ENCODE measurements around the gene SLC10A2.

The SLC10A2 gene

DNA sequence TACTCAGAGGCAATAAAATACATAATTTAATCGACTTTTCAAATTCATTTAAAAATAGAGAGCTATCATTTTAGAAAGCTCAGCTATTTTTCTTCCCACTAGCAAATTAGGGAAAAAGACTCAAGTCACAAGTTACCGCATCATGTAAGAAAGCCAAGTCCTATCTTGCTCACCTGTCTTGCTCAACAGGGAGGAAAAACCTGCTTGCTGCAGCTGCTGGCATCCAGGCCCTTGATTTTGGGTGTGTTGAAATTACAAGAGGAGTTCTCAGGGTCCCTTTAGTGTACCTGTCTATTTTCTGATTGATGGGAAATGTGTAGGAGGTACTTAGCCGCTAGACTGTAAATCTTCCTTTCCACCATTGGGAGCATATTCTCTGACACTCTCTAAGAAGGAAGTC, 22.2 kb downstream of the SLC10A2 start:
- DNase-seq: no peak

DNA sequence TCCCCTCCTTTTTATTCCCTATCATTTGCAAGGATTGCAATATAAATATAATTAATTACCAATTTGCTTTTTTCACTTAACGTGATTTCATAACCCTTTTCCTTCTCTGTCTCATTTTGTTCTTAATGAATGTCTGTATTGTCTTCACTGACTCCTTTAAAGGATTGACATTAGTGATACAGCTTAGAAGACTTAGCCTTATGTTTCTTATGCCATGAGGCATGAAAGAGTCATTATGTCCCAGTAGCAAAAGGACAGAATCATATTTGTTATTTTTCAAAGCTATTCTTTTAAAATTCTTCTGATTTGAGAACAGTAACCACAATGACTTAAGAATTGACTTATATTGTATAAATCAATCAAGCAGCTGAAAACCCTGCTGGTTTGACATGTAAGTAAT, 26.2 kb downstream of the SLC10A2 start:
- no peak for DNase-seq

DNA sequence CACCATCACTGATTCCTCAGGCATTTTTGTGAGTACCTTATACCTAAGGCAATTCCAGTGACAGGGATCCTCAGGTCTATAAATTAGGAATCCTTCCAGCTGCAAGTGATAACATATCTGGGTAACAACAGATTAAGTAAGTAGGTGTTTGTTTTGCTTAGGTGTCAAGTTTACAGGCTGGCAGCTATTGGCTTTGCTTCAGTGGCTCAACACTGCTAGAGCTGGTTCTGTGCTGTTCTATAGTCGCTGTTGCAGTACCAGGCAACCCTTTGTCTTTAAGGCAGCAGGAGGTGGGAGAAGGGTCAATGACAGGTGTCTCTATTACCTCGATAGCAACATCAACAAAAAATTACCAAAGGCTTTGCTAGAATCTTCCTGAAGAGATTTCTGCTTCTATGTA, 27.0 kb downstream of the SLC10A2 start:
- no peak for DNase-seq

DNA sequence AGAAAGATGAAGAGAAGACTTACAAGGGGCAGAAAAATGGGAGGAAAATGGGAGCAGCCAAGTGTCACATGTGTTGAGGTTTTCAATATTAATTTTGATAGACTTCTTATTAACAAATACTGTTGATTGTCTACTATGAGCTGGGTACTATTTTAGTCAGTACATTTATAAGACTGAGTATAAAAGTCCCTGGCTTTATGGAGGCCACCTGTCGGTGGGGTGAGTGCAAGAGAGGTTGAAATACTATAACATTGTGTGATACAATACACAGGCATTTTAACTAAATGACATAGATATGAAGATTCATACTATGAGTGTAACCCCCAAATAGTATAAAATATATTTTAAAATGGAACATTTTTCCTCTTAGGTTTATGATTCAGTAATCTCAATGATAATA, 29.9 kb downstream of the SLC10A2 start:
- no peak for DNase-seq

DNA sequence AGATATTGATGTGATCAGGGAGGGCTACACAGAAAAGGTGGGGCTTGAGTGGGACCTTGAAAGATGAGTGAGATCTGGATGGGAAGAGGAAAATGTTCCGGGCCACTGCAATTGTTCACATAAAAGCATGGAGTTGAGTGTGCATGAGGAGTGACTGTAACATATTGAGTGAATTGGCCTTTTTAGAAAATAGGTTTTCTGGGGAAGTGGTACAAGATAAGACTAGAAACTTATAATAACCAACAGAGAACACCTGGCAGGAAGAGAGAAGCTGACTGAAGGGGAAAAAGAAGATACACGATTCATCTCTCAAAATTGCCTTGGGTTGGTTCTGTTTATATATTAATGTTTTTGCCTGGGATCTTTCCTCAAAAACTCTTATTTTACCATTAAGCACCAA, 32.2 kb downstream of the SLC10A2 start:
- no peak for DNase-seq

DNA sequence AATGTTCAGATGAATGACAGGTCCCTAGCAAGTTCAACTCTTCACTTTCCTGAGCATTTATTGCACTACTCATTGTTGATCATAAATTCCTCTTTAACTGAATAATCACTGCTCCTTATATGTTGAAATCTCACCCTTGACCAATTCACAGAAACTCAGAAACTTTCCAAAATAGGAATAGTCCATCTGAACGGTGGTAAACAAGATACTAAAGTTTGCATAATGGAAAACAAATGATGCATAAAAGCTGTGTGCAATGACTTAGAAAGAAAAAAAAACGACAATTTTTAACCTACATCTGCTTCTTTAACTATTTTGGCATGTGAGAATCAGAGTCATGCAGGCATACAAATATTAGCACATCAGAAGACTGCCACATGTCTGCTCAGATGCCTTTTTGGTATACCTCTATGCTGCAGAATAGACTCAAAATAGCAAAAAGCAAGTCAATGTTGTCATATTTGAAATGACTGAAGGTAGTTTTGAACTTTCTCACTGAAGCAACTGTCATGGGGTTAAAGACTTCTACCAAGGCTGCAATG, 34.8 kb downstream of the SLC10A2 start:
- DNase-seq: peak; percentile 17

DNA sequence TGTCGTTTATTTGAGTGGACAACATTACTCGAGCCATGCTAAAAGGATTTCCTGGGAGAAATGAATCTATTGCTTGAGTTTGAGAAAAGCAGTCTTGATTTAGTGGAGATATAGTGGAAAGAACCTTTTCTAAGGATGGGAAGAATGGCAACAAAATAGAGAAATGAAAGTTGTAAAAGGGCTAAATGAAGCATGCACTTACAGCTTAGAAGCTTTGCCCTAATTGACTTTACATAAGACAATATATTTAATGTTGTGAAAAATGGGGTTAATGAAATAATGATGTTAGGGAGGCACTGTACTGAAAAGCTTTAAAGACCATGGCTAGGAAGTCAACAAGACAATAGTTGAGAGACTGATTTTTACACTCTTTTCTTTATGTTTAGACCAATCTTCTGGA, 35.4 kb downstream of the SLC10A2 start:
- no peak for DNase-seq

DNA sequence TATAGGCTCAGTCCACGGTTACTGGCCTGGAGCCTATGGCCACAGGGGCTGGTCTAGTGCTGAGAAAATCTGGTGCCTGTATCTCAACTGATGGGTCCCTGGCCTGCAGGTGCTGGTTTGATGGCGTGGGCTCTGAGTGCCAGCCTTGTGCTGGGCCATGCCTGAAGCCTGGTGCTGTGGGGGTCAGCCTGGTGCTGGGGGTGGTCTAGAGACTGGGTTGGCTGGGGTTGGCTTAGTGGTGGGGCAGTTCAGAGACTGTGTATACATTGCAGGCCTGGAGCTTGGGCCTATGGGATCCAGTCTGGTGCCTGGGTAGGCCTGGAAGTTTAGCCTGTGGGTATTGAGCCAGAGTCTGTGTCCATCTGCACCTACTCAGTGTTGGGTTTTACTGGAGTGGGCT, 36.4 kb downstream of the SLC10A2 start:
- no peak for DNase-seq

DNA sequence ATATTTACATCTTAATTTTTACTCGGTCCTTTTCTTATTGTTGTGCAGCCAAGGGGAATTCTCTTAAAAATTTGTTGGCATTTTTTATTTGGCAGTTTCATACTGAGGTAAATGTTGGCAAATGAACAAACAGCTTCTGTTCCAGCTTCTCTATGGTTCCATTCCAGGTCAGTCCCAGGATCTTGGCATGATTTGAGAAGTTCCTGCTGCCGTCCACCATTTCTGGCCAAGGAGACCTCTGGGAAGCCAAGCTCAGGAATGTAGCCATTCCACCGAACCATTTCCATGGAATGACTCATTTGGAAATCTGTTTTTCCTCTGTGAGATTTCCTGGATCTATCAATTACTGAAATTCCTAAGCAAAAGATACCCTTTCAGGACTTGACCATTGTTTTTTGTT, 43.9 kb downstream of the SLC10A2 start:
- no peak for DNase-seq

DNA sequence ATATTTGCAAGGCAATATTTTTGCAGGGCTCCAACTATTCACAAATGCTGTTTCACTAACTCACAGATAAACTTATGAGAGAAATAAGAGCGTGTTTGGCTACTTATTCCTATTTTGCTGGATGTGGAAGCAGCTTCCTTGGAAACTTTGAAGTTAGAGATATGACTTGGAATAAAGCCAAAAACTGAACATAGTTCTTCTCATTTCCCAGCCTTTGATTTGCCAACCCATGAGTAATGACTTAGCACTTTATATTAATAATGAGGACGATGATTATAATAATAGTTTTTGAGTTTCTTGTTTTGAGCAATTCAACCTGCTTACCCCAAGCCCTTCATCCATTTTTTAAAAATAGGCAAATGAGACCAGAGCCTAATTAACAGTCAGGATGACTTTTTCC, 47.7 kb downstream of the SLC10A2 start:
- no peak for DNase-seq

DNA sequence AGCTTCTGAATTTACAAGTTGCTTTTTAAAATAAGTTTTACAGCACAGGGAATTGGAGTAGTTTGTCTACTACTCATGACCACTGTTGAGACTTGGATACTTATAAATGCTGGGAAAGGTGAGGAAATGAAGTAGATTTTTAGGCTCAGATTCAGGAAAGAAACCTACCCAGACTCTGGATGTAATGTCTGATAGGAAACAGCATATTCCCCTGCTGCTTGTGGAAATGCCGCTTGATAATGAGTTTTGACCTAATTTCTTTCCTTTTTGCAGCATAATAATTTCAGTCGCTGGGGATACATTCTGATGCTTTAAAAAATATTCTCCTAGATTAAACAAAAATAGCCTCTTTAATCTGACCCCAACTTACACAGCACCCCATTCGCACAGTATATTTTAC, 53.6 kb downstream of the SLC10A2 start:
- no peak for DNase-seq

DNA sequence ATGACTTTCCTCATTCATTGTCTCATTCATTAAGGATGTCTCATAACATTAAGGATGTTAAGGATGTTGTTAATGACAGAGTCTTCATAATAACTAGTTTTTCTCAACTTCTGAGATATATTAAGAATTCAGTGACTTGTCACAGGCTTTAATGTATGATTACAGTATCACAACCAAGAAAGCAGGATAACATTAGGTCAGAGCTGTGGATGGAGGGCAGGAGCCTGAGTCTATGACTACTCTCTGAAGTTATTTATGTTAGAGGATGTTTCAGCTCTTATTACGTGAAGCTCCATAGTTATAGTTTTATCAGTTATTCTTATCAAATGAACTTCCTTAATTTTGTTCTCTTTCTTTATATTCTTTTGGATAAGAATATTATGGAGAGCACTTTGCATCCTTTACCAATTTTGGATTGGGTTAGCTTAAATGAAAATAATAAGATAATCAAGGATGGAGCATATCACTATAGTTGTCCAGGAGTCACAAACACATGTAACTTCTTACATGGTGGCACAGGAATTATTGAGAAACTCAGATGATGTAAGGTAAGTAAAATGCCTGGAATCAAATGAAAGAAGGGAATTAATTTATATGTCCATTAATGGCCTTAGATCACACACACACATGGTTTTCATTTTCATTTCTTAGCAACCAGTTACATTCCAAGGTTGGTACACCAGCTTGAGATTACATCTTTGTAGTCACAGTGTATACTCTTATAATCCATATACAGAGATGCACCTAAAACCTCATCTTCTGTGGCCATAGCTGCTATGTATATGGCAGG, 57.0 kb downstream of the SLC10A2 start:
- DNase-seq: no peak

DNA sequence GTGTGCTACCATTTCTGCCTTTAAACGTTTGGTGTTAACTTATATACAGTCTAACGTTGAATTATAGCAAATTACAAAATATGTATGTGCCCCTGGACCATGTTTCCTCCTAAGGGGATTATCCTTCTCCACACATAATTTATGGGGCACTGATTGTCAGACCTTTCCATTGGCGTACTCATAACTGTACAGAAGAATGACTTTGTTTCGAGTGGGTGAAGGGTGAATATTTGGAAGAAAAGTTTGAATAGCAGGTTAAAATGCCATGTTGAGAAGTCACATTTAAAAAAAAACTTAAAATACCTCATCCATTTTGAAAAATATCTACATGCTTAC, 58.8 kb downstream of the SLC10A2 start:
- no peak for DNase-seq

DNA sequence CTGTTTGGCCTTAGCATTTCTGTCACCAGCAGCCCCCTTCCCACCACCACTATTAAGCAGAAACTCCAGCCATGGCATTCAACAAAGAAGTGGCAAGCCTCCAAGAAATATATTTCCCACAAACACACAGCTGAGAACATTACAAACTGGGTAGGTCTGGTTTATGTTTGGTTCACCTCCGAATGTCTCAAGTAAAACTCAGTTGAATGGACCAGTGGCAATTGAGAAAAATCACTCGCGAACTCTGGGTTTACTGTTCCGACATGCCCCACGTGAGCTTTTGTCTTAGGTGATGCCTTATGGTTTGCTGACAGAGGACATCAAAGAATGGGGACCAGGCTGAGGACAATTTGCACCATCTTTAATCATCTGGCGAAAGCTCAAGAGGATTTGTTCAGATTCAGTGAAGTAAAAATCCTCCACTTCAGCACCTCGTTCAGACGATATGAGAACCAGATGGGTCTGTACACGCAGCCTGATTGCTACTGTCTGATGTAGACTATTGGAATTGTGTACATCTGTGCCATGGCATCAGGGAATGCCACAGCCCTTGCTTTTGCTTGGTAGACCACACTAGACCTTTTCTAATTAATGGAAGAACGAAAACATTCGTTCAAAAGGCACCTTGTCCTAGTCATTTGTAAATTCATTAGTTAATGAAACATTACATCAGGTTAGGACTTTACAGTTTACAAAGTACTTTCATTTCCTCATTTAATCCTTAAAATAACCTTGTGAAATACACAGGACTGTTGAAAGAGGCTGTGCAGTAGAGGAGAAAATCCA, 59.4 kb downstream of the SLC10A2 start:
- no peak for DNase-seq

DNA sequence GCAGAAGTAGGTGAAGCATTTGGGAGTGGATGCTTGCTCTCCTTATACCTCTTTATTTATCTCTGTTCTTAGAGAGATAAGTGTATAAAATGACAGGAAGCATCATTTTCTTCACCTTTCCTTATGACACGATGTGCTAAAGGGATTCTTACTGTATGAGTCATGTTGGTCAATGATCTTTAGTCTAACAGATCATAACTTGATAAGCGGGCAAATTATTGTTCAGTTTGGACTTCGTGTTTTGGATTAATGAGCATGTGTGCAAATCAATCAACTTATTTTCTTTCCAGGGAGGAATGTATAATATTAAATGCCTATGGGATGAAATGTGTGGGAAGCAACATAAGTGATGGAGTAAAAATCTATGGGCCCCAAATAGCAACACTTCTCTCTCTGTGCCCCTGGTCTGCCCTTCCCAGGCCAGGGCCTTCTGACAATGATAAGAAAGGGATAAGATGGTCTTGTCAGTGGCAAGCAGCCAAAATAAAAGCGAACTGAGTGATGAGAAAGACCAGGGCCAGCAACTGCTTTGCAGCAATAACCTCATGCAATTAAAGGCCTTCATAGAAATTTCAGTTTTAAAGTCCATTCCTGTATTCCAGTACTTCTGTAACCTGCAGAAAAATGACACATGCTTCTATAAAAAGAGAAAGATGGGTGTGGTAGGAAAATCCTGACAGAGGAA, 61.4 kb downstream of the SLC10A2 start:
- no peak for DNase-seq

DNA sequence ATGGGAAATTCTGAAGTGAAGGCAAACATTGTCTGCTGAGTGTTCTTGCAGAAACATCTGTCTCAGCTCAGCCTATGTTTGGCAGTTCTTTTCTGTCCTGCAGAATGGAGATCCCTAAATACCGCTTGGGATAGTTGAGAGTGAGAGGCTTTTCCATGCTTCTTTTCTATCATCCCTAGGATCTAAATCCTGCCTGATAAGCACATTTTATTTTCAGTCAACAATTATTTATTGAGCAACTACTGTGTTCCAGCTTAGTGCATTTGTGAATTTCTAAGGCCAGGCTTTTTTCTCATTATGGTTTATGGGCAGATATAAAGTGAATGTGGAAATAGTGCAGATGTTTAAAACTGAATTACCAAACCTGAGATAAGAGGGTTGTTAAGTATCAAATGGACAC, 62.6 kb downstream of the SLC10A2 start:
- no peak for DNase-seq

DNA sequence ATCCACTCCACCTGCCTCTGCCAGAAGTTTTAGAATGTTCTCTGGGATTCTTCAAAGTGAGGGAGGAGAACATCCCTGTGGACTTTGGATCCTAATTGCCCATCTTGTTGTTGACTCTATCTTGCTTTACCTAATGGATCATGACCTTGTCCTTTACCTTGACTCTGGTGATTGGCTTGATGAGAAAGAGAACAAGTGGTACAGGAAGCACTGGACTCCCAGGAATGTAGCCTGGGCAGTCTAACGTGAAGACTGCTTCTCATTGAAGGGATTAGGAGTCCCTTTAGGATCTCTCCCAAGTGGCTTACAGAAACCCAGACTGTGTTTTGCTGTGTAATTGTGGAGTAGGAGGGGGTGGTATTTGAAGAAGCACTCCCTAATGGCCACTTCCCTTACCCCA, 63.9 kb downstream of the SLC10A2 start:
- no peak for DNase-seq

DNA sequence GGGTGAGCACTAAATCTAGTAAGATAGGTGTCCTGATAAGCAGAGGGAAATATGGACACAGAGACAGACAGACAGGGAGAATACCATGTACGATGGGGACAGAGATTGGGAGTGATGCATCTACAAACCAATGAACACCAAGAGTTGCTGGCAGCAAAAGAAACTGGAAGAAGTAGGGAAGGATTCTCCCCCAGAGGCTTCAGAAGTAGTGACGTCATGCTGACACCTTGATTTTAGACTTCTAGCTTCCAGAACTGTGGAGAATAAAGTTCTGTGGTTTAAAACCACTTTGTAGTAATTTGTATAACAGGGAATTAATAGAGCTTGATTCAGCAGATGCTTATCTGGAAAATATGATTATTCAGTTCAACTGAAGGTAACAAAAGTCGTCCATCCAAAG, 66.1 kb downstream of the SLC10A2 start:
- no peak for DNase-seq

DNA sequence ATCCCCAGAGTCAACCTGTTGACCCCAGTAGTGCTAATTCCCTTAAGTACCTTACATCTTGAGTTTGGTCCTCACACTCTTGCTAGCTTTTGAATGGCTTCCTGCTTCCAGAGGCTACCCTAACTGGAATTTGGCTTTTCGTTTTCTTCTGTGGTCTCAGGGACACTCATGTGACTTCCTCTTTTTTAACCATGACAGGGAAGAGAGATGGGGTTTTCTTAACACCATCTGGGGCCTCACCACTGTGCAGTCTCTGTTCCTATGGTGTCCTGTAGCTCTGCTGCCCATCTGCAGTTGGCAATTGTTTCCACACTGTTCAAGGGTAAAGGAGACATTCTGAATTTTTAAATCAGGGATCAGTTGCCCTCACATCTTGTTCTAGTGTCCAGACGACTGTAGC, 66.7 kb downstream of the SLC10A2 start:
- DNase-seq: no peak

Data from kidney glomerular epithelial cell (primary cell).